Panc1 (cell line): ENCODE measurements around the gene DTX3L. TPM values are rescaled to one million over a fixed set of nuclear protein-coding genes. Genes with fewer than 3 reads are reported as not detected.

Experiments
- ATAC-seq: fragments of 200-7000 bp; cut with Tn5 transposase; 2 replicates; pipeline ENCODE4 v1.9.1; 2020; ENCODE audit warnings: mild to moderate bottlenecking, moderate library complexity
- BruUV-seq: library from RNA; stranded (reverse); fragments of 400-500 nt; replicated peaks from 2 replicates; lab custom pipeline; 2021; lab: Mats Ljungman, UMichigan
- CTCF ChIA-PET: fragments of 300-600 bp; sonication (Branson Sonifier 250); formaldehyde crosslinking; loops from one replicate; lab custom pipeline; 2022; ENCODE audit warnings: antibody characterized with exemption; lab: Charles Lee
- POLR2A ChIA-PET: fragments of 300-600 bp; sonication (Branson Sonifier 250); formaldehyde crosslinking; loops from one replicate; lab custom pipeline; 2022; ENCODE audit warnings: antibody characterized with exemption; lab: Charles Lee
- DNase-seq: peaks from one replicate; pipeline ENCODE4 v3.0.0-alpha.2; 2010; ENCODE audit warnings: low read depth, low spot score
- H3K27ac ChIP-seq: 2 replicates; pipeline ENCODE4 v1.5.1; 2011; ENCODE audit warnings: mild to moderate bottlenecking, low read length, inconsistent platforms
- H3K27me3 ChIP-seq: fragments of 200-500 bp; sonication (Bioruptor generic); 2 replicates; pipeline ENCODE4 v1.6.0; 2014; ENCODE audit warnings: low read length, inconsistent platforms; ENCODE audit not compliant: control insufficient read depth, insufficient read depth
- H3K36me3 ChIP-seq: fragments of 200-500 bp; sonication (Bioruptor generic); 2 replicates; pipeline ENCODE4 v1.5.1; 2014; ENCODE audit warnings: inconsistent platforms, mild to moderate bottlenecking, low read length, moderate library complexity; ENCODE audit not compliant: control insufficient read depth, insufficient read depth
- H3K4me1 ChIP-seq: 2 replicates; pipeline ENCODE4 v1.5.1; 2011; ENCODE audit warnings: inconsistent platforms, mild to moderate bottlenecking, low read length, moderate library complexity; ENCODE audit not compliant: control insufficient read depth, insufficient read depth
- H3K4me3 ChIP-seq, 2 experiments: 2 replicates each; pipeline ENCODE4 v1.5.1; 2011 to 2012; ENCODE audit warnings: low read depth in 2 of 2, low read length in 2 of 2, mild to moderate bottlenecking in 2 of 2, inconsistent platforms in 1 of 2, moderate library complexity in 1 of 2
- H3K9me3 ChIP-seq: fragments of 200-500 bp; sonication (Bioruptor generic); 2 replicates; pipeline ENCODE4 v1.5.1; 2014; ENCODE audit warnings: low read depth, mild to moderate bottlenecking, inconsistent platforms, low read length, moderate library complexity; ENCODE audit not compliant: control insufficient read depth, insufficient read depth
- CTCF ChIP-seq: fragments of 450-650 bp; IDR thresholded peaks from 2 replicates; pipeline ENCODE4 v1.5.1; 2017; ENCODE audit warnings: mild to moderate bottlenecking
- POLR2AphosphoS5 ChIP-seq: IDR thresholded peaks from 2 replicates; pipeline ENCODE4 v1.6.1; 2012; ENCODE audit warnings: mild to moderate bottlenecking, low read depth, low read length, moderate library complexity
- REST ChIP-seq, 2 experiments: IDR thresholded peaks; 2 replicates each; pipeline ENCODE4 v1.6.1; 2011 to 2012; ENCODE audit warnings: low read depth in 2 of 2, control low read depth in 1 of 2, low read length in 1 of 2, mild to moderate bottlenecking in 1 of 2, moderate library complexity in 1 of 2; ENCODE audit not compliant: insufficient read depth in 1 of 2
- SIN3A ChIP-seq: IDR thresholded peaks from 2 replicates; pipeline ENCODE4 v1.6.1; 2012; ENCODE audit warnings: low read depth, mild to moderate bottlenecking, low read length, moderate library complexity, borderline replicate concordance; ENCODE audit not compliant: insufficient read depth
- TCF7L2 ChIP-seq: IDR thresholded peaks from 2 replicates; pipeline ENCODE4 v1.6.1; 2011; ENCODE audit warnings: mild to moderate bottlenecking, low read depth, low read length, inconsistent platforms
- in situ Hi-C: cut with HindIII; loops from 2 replicates; pipeline ENCODE4 v1.10.0; 2016; ENCODE audit warnings: low sequenced_read_pairs, low pct_unique_long_range_greater_than_20kb
- intact Hi-C: fragments of 100-400 bp; cut with micrococcal nuclease; formaldehyde crosslinking; loops from one replicate; pipeline ENCODE4 v1.10.0; 2022; ENCODE audit not compliant: unreplicated experiment
- total RNA-seq: library from RNA; stranded (reverse); gene quantifications from one replicate; pipeline ENCODE4 v1.2.1, GENCODE V29; 2021; ENCODE audit not compliant: unreplicated experiment

DTX3L gene
- total RNA-seq, 1 experiment from 2014 or later: 32.3 TPM

- no TSS peak for BruUV-seq
- ATAC-seq (no peak), DNase-seq (no peak)
- ChIA-PET POLR2A (interaction anchor here (0.6 kb wide), 1 partner anchor 17 kb away, joined by 5 read pairs; no protein-coding TSS in a partner anchor), CTCF (no interaction called here)
- H3K36me3 ChIP-seq: no peaks in the 10 kb centered on the region
- H3K4me1 ChIP-seq: no peaks in the 10 kb centered on the region
- TF ChIP-seq REST (IDR thresholded peaks at IDR 0.05; ENCODE audit: insufficient read depth in 1 of 2, low read depth in 2 of 2, low read length in 1 of 2) (no peak), TCF7L2 (no peak), POLR2AphosphoS5 (no peak), CTCF (no peak), SIN3A (no peak)
- no peak overlapping the region for H3K27ac ChIP-seq
- in situ Hi-C loops: no loop called here
- H3K9me3 ChIP-seq: no peaks in the 10 kb centered on the region
- no peaks in the 10 kb centered on the region; the same call in 1 of the 2 replicates for H3K27me3 ChIP-seq
- no peak overlapping the region for H3K4me3 ChIP-seq
- intact Hi-C loops: no loop called here
Observed at GRCh38 chr3:122623031-122623829, 59.1 kb downstream of the DTX3L start.

Other genes starting within 250 kb of the DTX3L start
- gene CSTA, start 239.1 kb upstream of the DTX3L start, total RNA-seq: not detected
- 61.7 TPM for gene MIX23, start 181.1 kb upstream of the DTX3L start, total RNA-seq
- 59.6 TPM for gene FAM162A, start 180.2 kb upstream of the DTX3L start, total RNA-seq
- 5.5 TPM for gene WDR5B, start 148.3 kb upstream of the DTX3L start, total RNA-seq
- 118 TPM for gene KPNA1, start 49.4 kb upstream of the DTX3L start, total RNA-seq
- gene PARP9, start within 50 bp of the DTX3L start, total RNA-seq: 14.5 TPM
- gene PARP15, start 13.3 kb downstream of the DTX3L start, total RNA-seq: 0.21 TPM
- gene PARP14, start 116.5 kb downstream of the DTX3L start, total RNA-seq: 46.0 TPM
- 10.8 TPM for gene HSPBAP1, start 229.5 kb downstream of the DTX3L start, total RNA-seq
- gene SLC49A4, start 230.7 kb downstream of the DTX3L start, total RNA-seq: 15.9 TPM